Lower leg skin (tissue), 3 donors: ENCODE data around the gene RPL4.

ENCODE experiments used
- POLR2A ChIP-seq, 2 donors: fragments of 450-650 bp; IDR thresholded peaks; one replicate each; pipeline ENCODE4 v1.6.1; 2016 to 2017; ENCODE audit warnings: antibody characterized with exemption in 2 of 2, mild to moderate bottlenecking in 1 of 2, moderate library complexity in 1 of 2
- TF ChIP-seq, protein P1 (sequence below), 3 donors: fragments of 450-650 bp; IDR thresholded peaks; one replicate each; pipeline ENCODE4 v1.5.1; 2016; ENCODE audit warnings: antibody characterized with exemption in 3 of 3, mild to moderate bottlenecking in 3 of 3, moderate library complexity in 2 of 3

DNA sequence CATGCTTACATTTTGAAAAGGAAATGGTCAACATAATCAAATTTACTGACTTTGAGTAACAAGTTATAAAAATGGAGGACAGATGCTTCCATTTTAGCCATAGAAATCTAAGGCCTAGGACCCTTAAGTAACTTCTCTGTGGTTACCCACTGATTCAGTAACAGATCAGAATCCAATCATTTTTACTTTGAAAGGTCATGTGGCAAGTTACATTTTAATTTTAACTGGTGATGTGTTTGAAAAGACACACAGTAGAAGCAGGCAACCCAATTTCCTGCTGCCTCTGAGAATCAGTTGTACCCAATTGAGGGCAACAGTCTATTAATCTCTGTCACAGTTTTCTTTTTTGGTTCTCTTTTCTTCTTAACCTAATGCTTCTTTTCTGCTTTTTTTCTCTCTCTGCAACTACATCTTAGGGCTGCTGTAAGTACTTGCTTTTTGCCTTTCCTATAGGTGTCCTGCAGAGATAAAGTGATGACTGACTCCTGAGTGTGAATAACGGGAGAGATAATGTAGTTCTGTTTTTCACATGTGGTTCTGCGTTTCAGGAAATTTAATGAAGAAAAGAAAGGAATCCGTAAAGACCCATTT, 3.7 kb upstream of the RPL4 start:
- TF ChIP-seq, protein P1, sequence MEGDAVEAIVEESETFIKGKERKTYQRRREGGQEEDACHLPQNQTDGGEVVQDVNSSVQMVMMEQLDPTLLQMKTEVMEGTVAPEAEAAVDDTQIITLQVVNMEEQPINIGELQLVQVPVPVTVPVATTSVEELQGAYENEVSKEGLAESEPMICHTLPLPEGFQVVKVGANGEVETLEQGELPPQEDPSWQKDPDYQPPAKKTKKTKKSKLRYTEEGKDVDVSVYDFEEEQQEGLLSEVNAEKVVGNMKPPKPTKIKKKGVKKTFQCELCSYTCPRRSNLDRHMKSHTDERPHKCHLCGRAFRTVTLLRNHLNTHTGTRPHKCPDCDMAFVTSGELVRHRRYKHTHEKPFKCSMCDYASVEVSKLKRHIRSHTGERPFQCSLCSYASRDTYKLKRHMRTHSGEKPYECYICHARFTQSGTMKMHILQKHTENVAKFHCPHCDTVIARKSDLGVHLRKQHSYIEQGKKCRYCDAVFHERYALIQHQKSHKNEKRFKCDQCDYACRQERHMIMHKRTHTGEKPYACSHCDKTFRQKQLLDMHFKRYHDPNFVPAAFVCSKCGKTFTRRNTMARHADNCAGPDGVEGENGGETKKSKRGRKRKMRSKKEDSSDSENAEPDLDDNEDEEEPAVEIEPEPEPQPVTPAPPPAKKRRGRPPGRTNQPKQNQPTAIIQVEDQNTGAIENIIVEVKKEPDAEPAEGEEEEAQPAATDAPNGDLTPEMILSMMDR (IDR thresholded peaks at IDR 0.05), result no peak
- TF ChIP-seq POLR2A (IDR thresholded peaks at IDR 0.05), result no peak
